Tibial nerve (tissue), 4 donors: ENCODE results near the gene ANKRD9.

Experiments used
- EP300 ChIP-seq, 2 donors: sonication (generic); formaldehyde crosslinking; IDR thresholded peaks; one replicate each; pipeline ENCODE4 v1.6.1; 2017; ENCODE audit warnings: antibody characterized with exemption in 2 of 2, mild to moderate bottlenecking in 1 of 2
- POLR2A ChIP-seq, 2 donors: fragments of 450-650 bp; IDR thresholded peaks; one replicate each; pipeline ENCODE4 v1.6.1; 2017; ENCODE audit warnings: antibody characterized with exemption in 2 of 2, mild to moderate bottlenecking in 2 of 2, moderate library complexity in 2 of 2
- TF ChIP-seq, protein P1 (sequence below), 5 experiments: fragments of 200-600 bp in 3 of 5; fragments of 450-650 bp in 2 of 5; sonication (generic) in 3 of 5; IDR thresholded peaks; one replicate each; pipeline ENCODE4 v1.5.1; 2016 to 2019; ENCODE audit warnings: antibody characterized with exemption in 5 of 5, mild to moderate bottlenecking in 3 of 5, moderate library complexity in 2 of 5

DNA sequence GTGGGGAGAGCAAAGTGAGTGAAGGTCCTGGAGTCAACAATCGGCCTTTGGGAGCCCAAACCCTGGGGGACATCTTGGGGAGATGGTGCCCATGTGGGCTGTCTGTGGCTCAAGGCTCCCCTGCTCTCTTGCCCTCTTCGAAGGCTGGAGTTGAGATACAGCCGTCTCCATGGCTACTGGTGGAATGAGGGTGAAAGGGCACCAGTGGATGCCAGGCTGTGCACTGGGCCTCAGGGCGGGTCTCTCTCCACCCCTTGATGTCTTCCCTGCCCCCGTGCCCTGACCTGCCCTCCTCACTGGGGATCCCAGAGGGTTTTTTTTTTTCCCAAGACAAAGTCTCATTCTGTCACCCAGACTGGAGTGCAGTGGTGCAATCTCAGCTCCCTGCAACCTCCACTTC is 2.0 kb upstream of the ANKRD9 start:
- TF ChIP-seq EP300 (IDR thresholded peaks at IDR 0.05): no peak
- TF ChIP-seq, protein P1, sequence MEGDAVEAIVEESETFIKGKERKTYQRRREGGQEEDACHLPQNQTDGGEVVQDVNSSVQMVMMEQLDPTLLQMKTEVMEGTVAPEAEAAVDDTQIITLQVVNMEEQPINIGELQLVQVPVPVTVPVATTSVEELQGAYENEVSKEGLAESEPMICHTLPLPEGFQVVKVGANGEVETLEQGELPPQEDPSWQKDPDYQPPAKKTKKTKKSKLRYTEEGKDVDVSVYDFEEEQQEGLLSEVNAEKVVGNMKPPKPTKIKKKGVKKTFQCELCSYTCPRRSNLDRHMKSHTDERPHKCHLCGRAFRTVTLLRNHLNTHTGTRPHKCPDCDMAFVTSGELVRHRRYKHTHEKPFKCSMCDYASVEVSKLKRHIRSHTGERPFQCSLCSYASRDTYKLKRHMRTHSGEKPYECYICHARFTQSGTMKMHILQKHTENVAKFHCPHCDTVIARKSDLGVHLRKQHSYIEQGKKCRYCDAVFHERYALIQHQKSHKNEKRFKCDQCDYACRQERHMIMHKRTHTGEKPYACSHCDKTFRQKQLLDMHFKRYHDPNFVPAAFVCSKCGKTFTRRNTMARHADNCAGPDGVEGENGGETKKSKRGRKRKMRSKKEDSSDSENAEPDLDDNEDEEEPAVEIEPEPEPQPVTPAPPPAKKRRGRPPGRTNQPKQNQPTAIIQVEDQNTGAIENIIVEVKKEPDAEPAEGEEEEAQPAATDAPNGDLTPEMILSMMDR (IDR thresholded peaks at IDR 0.05): no peak
- TF ChIP-seq POLR2A (IDR thresholded peaks at IDR 0.05): no peak
